Activated B cell treated with CpG ODN at 0.5 μM for 24 hours (primary cell): ENCODE data around the gene SYCP2L. TPM values are rescaled to one million over a fixed set of nuclear protein-coding genes. Genes with fewer than 3 reads are reported as not detected.
"Not testable (repeated sequence)": the region's sequence is repeated elsewhere in the genome, so short reads cannot be mapped to it uniquely, and the experiment has no call there.

Experiments used
- ATAC-seq: fragments of 200-7000 bp; cut with Tn5 transposase; one replicate; pipeline ENCODE4 v1.10.0; 2021; ENCODE audit warnings: low read depth, mild to moderate bottlenecking, moderate library complexity
- CTCF ChIA-PET: fragments of 350-600 bp; sonication (Branson Sonifier 250); formaldehyde crosslinking; loops from one replicate; lab custom pipeline; 2021; ENCODE audit warnings: antibody characterized with exemption; lab: Charles Lee
- POLR2A ChIA-PET: fragments of 350-600 bp; sonication (Branson Sonifier 250); formaldehyde crosslinking; loops from one replicate; lab custom pipeline; 2021; ENCODE audit warnings: antibody characterized with exemption; lab: Charles Lee
- DNase-seq: peaks from one replicate; pipeline ENCODE4 v3.0.0; 2022
- H3K27ac Mint-ChIP-seq: one replicate; pipeline ENCODE4 v1.8.0; 2020; ENCODE audit warnings: mixed read lengths
- H3K27me3 Mint-ChIP-seq: one replicate; pipeline ENCODE4 v1.8.0; 2021; ENCODE audit warnings: mixed read lengths
- H3K36me3 Mint-ChIP-seq: one replicate; pipeline ENCODE4 v1.8.0; 2021; ENCODE audit warnings: low read depth, mixed read lengths
- H3K4me1 Mint-ChIP-seq: one replicate; pipeline ENCODE4 v1.8.0; 2021; ENCODE audit warnings: mixed read lengths
- H3K4me3 Mint-ChIP-seq: one replicate; pipeline ENCODE4 v1.8.0; 2020; ENCODE audit warnings: mild to moderate bottlenecking, mixed read lengths
- H3K9me3 Mint-ChIP-seq: one replicate; pipeline ENCODE4 v1.8.0; 2020; ENCODE audit warnings: mixed read lengths
- intact Hi-C: fragments of 100-400 bp; cut with micrococcal nuclease; formaldehyde crosslinking; loops from one replicate; pipeline ENCODE4 v1.15.1; 2024
- total RNA-seq: library from RNA; stranded (reverse); gene quantifications from 2 replicates; pipeline ENCODE4 v1.2.3, GENCODE V29; 2022
- TF ChIP-seq, protein P1 (sequence below): fragments of 200-600 bp; IDR thresholded peaks from one replicate; pipeline ENCODE4 v1.8.0; 2022; ENCODE audit warnings: antibody characterized with exemption, mild to moderate bottlenecking

The SYCP2L gene
- total RNA-seq, 1 donor from 2014 or later: 0.13 TPM

DNA sequence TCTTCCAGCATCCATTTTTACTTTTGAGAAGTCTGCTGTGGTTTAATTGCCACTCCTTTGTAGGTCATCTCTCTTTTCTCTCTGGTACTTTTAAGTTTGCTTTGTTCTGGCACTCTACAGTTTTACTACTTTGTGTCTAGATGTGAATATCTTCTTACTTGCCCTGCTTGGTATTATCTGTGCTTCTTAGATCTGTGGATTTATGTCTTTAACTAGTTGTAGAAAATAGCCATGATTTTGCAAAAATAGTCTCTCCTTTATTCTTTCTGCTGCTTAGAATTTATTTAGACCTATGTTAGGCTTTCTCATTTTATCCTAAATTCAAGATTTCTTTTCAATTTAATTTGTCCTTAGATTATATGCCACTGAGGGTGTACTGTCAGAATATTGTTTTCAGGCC lies 43.3 kb upstream of the SYCP2L start:
- Mint-ChIP-seq H3K4me3 (no peak overlapping the region), H3K27ac (no peak overlapping the region), H3K36me3 (no peaks in the 10 kb centered on the region), H3K4me1 (peaks cover 10% of the 10 kb centered on the region), H3K27me3 (peaks cover 7% of the 10 kb centered on the region), H3K9me3 (no peaks in the 10 kb centered on the region)
- intact Hi-C loops: no loop called here
- ATAC-seq (no peak), DNase-seq (no peak)
- TF ChIP-seq, protein P1, sequence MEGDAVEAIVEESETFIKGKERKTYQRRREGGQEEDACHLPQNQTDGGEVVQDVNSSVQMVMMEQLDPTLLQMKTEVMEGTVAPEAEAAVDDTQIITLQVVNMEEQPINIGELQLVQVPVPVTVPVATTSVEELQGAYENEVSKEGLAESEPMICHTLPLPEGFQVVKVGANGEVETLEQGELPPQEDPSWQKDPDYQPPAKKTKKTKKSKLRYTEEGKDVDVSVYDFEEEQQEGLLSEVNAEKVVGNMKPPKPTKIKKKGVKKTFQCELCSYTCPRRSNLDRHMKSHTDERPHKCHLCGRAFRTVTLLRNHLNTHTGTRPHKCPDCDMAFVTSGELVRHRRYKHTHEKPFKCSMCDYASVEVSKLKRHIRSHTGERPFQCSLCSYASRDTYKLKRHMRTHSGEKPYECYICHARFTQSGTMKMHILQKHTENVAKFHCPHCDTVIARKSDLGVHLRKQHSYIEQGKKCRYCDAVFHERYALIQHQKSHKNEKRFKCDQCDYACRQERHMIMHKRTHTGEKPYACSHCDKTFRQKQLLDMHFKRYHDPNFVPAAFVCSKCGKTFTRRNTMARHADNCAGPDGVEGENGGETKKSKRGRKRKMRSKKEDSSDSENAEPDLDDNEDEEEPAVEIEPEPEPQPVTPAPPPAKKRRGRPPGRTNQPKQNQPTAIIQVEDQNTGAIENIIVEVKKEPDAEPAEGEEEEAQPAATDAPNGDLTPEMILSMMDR: no peak
- POLR2A ChIA-PET: no interaction called here
- CTCF ChIA-PET: no interaction called here

GRCh38 chr6:10847684-10848083 lies 39.2 kb upstream of the SYCP2L start:
- ChIA-PET POLR2A (no interaction called here), CTCF (interaction anchor here (1.2 to 3.0 kb wide), 2 partner anchors 221 to 223 kb away, joined by 3 to 10 read pairs; no protein-coding TSS in a partner anchor)
- Mint-ChIP-seq H3K4me3 (no peak overlapping the region), H3K27ac (no peak overlapping the region), H3K9me3 (peaks cover 2% of the 10 kb centered on the region), H3K4me1 (no peaks in the 10 kb centered on the region), H3K36me3 (no peaks in the 10 kb centered on the region), H3K27me3 (peaks cover 6% of the 10 kb centered on the region)
- TF ChIP-seq, protein P1: no peak
- ATAC-seq (no peak), DNase-seq (no peak)
- intact Hi-C loops: loop anchor here (1.0 to 5.0 kb wide), 2 partner anchors 650 to 728 kb away; no protein-coding TSS in a partner anchor

DNA sequence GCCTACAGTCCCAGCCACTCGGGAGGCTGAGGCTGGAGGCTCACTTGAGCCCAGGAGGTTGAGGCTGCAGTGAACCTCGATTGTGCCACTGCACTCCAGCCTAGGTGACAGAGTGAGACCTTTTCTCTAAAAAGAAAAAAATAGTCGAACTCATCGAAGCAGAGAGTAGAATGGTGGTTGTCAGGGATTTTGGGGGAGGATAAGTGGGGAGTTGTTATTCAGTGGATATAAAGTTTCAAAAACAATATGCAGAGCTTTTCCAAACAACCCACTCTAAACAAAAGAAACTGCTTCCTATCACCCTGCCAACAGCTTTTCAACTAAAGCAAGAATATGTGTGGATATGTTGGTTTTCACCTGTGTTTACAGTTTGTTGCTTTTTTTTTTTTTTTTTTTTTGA lies 37.0 kb upstream of the SYCP2L start:
- H3K9me3 Mint-ChIP-seq: peaks cover 14% of the 10 kb centered on the region
- H3K4me1 Mint-ChIP-seq: peaks cover 6% of the 10 kb centered on the region
- H3K4me3 Mint-ChIP-seq: no peak overlapping the region
- CTCF ChIA-PET: interaction anchor here (1.3 kb wide), 1 partner anchor 219 kb away, joined by 4 read pairs; no protein-coding TSS in a partner anchor
- DNase-seq (no peak), ATAC-seq (no peak)
- H3K36me3 Mint-ChIP-seq: no peaks in the 10 kb centered on the region
- no peak overlapping the region for H3K27ac Mint-ChIP-seq
- TF ChIP-seq, protein P1: no peak
- POLR2A ChIA-PET: no interaction called here
- peaks cover 6% of the 10 kb centered on the region for H3K27me3 Mint-ChIP-seq
- intact Hi-C loops: loop anchor here (5.0 kb wide), 1 partner anchor 647 kb away; no protein-coding TSS in a partner anchor

- no peak for ATAC-seq
- TF ChIP-seq, protein P1: no peak
- no peak for DNase-seq
- ChIA-PET CTCF (interaction anchor here (1.2 to 1.3 kb wide), 2 partner anchors 218 kb away, joined by 3 to 4 read pairs; no protein-coding TSS in a partner anchor), POLR2A (no interaction called here)
- intact Hi-C loops: no loop called here
- no peak overlapping the region for H3K27ac Mint-ChIP-seq
- H3K27me3 Mint-ChIP-seq: peaks cover 6% of the 10 kb centered on the region
- H3K9me3 Mint-ChIP-seq: peaks cover 17% of the 10 kb centered on the region
- H3K4me1 Mint-ChIP-seq: peaks cover 6% of the 10 kb centered on the region
- no peak overlapping the region for H3K4me3 Mint-ChIP-seq
- H3K36me3 Mint-ChIP-seq: no peaks in the 10 kb centered on the region
These were observed 36.1 kb upstream of the SYCP2L start for GRCh38 chr6:10850728-10851127.

- CTCF ChIA-PET: no interaction called here
- intact Hi-C loops: no loop called here
- no peak overlapping the region for H3K27ac Mint-ChIP-seq
These were observed 34.4 kb upstream of the SYCP2L start for GRCh38 chr6:10852361-10852960.

GRCh38 chr6:10853849-10854300 lies 33.0 kb upstream of the SYCP2L start:
- CTCF ChIA-PET, H3K27me3 Mint-ChIP-seq, H3K4me3 Mint-ChIP-seq, H3K4me1 Mint-ChIP-seq, intact Hi-C loops, H3K27ac Mint-ChIP-seq, H3K36me3 Mint-ChIP-seq, POLR2A ChIA-PET, ATAC-seq, DNase-seq: not testable (repeated sequence)
- H3K9me3 Mint-ChIP-seq: peaks cover 17% of the 10 kb centered on the region

More at GRCh38 chr6:10852361-10852960, 34.4 kb upstream of the SYCP2L start:
- no peak overlapping the region for H3K4me3 Mint-ChIP-seq
- no peaks in the 10 kb centered on the region for H3K36me3 Mint-ChIP-seq
- peaks cover 6% of the 10 kb centered on the region for H3K4me1 Mint-ChIP-seq
- ATAC-seq: no peak
- H3K27me3 Mint-ChIP-seq: peaks cover 6% of the 10 kb centered on the region
- TF ChIP-seq, protein P1: no peak
- DNase-seq: no peak
- POLR2A ChIA-PET: no interaction called here
- peaks cover 17% of the 10 kb centered on the region for H3K9me3 Mint-ChIP-seq
